Measurements from ENCODE around the gene OGFOD2.
"Not testable (repeated sequence)": the region's sequence is repeated elsewhere in the genome, so short reads cannot be mapped to it uniquely, and the experiment has no call there.

OGFOD2 gene

DNA sequence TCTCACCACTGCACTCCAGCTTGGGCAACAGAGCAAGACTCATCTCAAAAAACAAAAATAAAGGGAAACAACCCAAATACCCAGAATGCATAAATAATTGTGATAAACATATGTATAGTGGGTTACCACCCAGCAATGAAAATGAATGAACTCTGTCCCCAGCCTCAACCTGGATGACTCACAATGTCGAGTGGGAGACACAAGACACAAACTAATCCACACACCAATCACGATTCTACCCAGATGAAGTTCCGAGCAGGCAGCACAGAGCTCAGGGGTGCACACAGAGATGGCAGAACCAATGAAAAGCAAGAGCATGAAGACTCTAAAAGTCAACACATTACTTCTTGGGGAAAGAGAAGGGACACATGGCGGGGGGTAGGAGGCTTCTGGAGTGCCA is 35.9 kb upstream of the OGFOD2 start:
- Histone ChIP-seq H3K4me3 (ENCODE audit: insufficient read depth, low read depth, low read length, poor library complexity, severe bottlenecking) (no peak overlapping the region), H3K27me3 (replicated peaks; ENCODE audit: control insufficient read depth, insufficient read depth, low read length, poor library complexity, severe bottlenecking) (no peaks in the 10 kb centered on the region), H3K9me3 (ENCODE audit: control insufficient read depth, low read length) (no peaks in the 10 kb centered on the region), H3K4me1 (ENCODE audit: control insufficient read depth, insufficient read depth, low read length, poor library complexity, severe bottlenecking) (no peaks in the 10 kb centered on the region), H3K27ac (ENCODE audit: insufficient read depth, low read length, poor library complexity, severe bottlenecking) (no peak overlapping the region), H3K36me3 (ENCODE audit: control insufficient read depth, insufficient read depth, low read length) (no peaks in the 10 kb centered on the region)
- no peak for DNase-seq

DNA sequence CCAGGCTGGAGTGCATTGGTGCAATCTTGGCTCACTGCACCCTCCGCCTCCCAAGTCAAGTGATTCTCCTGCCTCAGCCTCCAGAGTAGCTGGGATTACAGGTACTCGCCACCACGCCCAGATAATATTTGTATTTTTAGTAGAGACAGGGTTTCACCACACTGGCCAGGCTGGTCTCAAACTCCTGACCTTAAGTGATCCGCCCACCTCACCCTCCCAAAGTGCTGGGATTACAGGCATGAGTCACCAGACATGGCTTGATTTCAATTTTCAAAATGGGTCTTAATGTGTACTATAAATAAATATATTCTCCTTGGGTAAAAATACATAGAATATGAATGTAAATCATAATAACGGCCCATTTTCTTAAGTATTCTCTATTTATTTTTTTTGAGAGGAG is 33.7 kb upstream of the OGFOD2 start:
- not testable (repeated sequence) for H3K27ac ChIP-seq (ENCODE audit: insufficient read depth, low read length, poor library complexity, severe bottlenecking); H3K36me3 ChIP-seq (ENCODE audit: control insufficient read depth, insufficient read depth, low read length); H3K9me3 ChIP-seq (ENCODE audit: control insufficient read depth, low read length); H3K4me3 ChIP-seq (ENCODE audit: insufficient read depth, low read depth, low read length, poor library complexity, severe bottlenecking); DNase-seq; H3K4me1 ChIP-seq (ENCODE audit: control insufficient read depth, insufficient read depth, low read length, poor library complexity, severe bottlenecking); H3K27me3 ChIP-seq (replicated peaks; ENCODE audit: control insufficient read depth, insufficient read depth, low read length, poor library complexity, severe bottlenecking)

DNA sequence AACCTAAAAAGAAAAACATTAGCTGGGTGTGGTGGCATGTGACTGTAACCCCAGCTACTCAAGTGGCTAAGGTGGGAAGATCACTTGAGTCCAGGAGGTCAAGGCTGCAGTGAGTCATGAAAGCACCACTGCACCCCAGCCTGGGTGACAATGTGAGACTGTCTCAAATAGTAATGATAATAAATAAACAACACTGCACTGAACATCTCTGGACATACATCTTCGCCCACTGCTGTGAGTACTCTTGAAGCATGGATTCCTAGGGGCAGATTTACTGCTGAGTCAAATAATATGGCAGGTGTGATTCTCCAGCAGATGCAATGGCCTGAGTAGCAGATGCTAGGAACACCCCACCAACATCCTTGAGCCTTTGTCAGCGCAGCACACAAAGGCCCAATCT is 32.4 kb upstream of the OGFOD2 start:
- Histone ChIP-seq H3K4me1 (ENCODE audit: control insufficient read depth, insufficient read depth, low read length, poor library complexity, severe bottlenecking) (peaks cover 6% of the 10 kb centered on the region), H3K36me3 (ENCODE audit: control insufficient read depth, insufficient read depth, low read length) (no peaks in the 10 kb centered on the region), H3K4me3 (ENCODE audit: insufficient read depth, low read depth, low read length, poor library complexity, severe bottlenecking) (no peak overlapping the region), H3K27me3 (replicated peaks; ENCODE audit: control insufficient read depth, insufficient read depth, low read length, poor library complexity, severe bottlenecking) (no peaks in the 10 kb centered on the region), H3K9me3 (ENCODE audit: control insufficient read depth, low read length) (no peaks in the 10 kb centered on the region), H3K27ac (ENCODE audit: insufficient read depth, low read length, poor library complexity, severe bottlenecking) (no peak overlapping the region)
- DNase-seq: no peak

DNA sequence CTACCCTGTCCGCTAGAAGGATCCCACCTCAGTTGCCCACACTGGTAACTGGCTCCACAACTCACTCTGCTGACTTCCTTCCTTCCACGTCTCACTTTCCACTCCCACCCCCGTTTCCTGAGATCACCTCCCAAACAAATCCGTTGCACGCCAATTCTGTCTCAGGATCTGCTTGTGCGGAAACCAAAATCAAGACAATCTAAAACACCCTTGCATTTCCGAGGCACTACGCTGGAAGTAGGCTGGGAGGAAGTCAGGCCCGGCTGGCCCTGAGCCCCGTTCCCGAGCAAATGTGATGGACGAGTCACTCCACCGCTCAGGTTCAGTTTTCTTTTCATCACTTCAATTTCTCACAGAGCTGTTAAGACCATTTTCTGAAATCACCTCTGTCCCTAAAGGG is 31.8 kb upstream of the OGFOD2 start:
- Histone ChIP-seq H3K27ac (ENCODE audit: insufficient read depth, low read length, poor library complexity, severe bottlenecking) (no peak overlapping the region), H3K36me3 (ENCODE audit: control insufficient read depth, insufficient read depth, low read length) (no peaks in the 10 kb centered on the region), H3K4me1 (ENCODE audit: control insufficient read depth, insufficient read depth, low read length, poor library complexity, severe bottlenecking) (peaks cover 6% of the 10 kb centered on the region), H3K9me3 (ENCODE audit: control insufficient read depth, low read length) (no peaks in the 10 kb centered on the region), H3K27me3 (replicated peaks; ENCODE audit: control insufficient read depth, insufficient read depth, low read length, poor library complexity, severe bottlenecking) (no peaks in the 10 kb centered on the region), H3K4me3 (ENCODE audit: insufficient read depth, low read depth, low read length, poor library complexity, severe bottlenecking) (no peak overlapping the region)
- DNase-seq: no peak

- peaks cover 6% of the 10 kb centered on the region for H3K4me1 ChIP-seq (ENCODE audit: control insufficient read depth, insufficient read depth, low read length, poor library complexity, severe bottlenecking)
- DNase-seq: no peak
- no peaks in the 10 kb centered on the region for H3K9me3 ChIP-seq (ENCODE audit: control insufficient read depth, low read length)
- H3K27ac ChIP-seq (ENCODE audit: insufficient read depth, low read length, poor library complexity, severe bottlenecking): no peak overlapping the region
- no peak overlapping the region for H3K4me3 ChIP-seq (ENCODE audit: insufficient read depth, low read depth, low read length, poor library complexity, severe bottlenecking)
- H3K27me3 ChIP-seq (replicated peaks; ENCODE audit: control insufficient read depth, insufficient read depth, low read length, poor library complexity, severe bottlenecking): no peaks in the 10 kb centered on the region
- no peaks in the 10 kb centered on the region for H3K36me3 ChIP-seq (ENCODE audit: control insufficient read depth, insufficient read depth, low read length)
These were observed 30.1 kb upstream of the OGFOD2 start for GRCh38 chr12:122944605-122945592.

GRCh38 chr12:122946690-122947341 is 28.2 kb upstream of the OGFOD2 start:
- DNase-seq: peak; percentile 21 to 54 (median 49)
- H3K4me1 ChIP-seq (ENCODE audit: control insufficient read depth, insufficient read depth, low read length, poor library complexity, severe bottlenecking): peaks cover 6% of the 10 kb centered on the region

DNA sequence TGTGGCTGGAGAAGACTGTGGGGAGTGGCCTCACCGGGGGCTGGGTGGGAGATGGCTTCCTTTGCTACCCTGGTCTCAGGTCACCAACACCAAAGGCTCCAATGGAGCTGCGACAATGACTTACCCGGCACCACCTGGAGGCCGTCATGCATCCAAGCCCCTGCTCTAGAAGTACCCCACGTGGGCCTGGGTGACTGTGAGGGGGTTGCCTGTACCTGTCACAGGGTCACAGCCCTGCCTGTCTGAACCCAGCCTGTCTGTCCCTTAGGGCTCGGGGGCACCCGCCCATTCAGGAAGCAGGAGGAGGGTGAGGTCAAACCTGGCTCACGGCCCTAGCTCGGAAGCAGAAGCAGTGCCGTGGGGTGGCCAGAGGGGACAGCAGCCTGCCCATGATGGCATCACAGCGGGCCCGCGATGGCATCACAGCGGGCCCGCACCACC is 27.7 kb upstream of the OGFOD2 start:
- H3K9me3 ChIP-seq (ENCODE audit: control insufficient read depth, low read length): no peaks in the 10 kb centered on the region
- H3K4me1 ChIP-seq (ENCODE audit: control insufficient read depth, insufficient read depth, low read length, poor library complexity, severe bottlenecking): peaks cover 6% of the 10 kb centered on the region
- H3K27me3 ChIP-seq (replicated peaks; ENCODE audit: control insufficient read depth, insufficient read depth, low read length, poor library complexity, severe bottlenecking): no peaks in the 10 kb centered on the region
- no peak overlapping the region for H3K4me3 ChIP-seq (ENCODE audit: insufficient read depth, low read depth, low read length, poor library complexity, severe bottlenecking)
- no peaks in the 10 kb centered on the region for H3K36me3 ChIP-seq (ENCODE audit: control insufficient read depth, insufficient read depth, low read length)
- no peak for DNase-seq
- no peak overlapping the region for H3K27ac ChIP-seq (ENCODE audit: insufficient read depth, low read length, poor library complexity, severe bottlenecking)

More at GRCh38 chr12:122946690-122947341, 28.2 kb upstream of the OGFOD2 start:
- no peaks in the 10 kb centered on the region for H3K27me3 ChIP-seq (replicated peaks; ENCODE audit: control insufficient read depth, insufficient read depth, low read length, poor library complexity, severe bottlenecking)
- no peaks in the 10 kb centered on the region for H3K9me3 ChIP-seq (ENCODE audit: control insufficient read depth, low read length)
- H3K4me3 ChIP-seq (ENCODE audit: insufficient read depth, low read depth, low read length, poor library complexity, severe bottlenecking): no peak overlapping the region
- H3K36me3 ChIP-seq (ENCODE audit: control insufficient read depth, insufficient read depth, low read length): no peaks in the 10 kb centered on the region
- no peak overlapping the region for H3K27ac ChIP-seq (ENCODE audit: insufficient read depth, low read length, poor library complexity, severe bottlenecking)

DNA sequence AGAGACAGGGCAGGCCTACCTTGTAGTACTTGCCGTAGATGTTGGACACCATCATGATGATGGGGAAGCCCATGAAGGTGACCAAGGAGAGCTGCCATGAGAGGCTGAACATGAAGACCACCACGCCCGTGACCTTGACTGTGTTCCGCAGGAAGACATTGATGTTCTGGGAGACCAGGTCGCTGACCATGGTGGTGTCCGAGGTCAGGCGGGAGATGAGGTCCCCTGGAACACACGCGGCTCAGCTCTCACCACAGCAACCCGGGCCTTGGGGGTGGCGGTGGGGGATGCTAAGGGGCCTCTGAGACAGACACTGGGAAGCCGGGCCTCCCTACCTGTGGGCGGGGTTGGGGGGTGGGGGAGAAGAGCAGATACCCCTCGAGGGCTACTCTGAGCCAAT is 26.4 kb upstream of the OGFOD2 start:
- Histone ChIP-seq H3K4me1 (ENCODE audit: control insufficient read depth, insufficient read depth, low read length, poor library complexity, severe bottlenecking) (peaks cover 6% of the 10 kb centered on the region), H3K4me3 (ENCODE audit: insufficient read depth, low read depth, low read length, poor library complexity, severe bottlenecking) (no peak overlapping the region), H3K27ac (ENCODE audit: insufficient read depth, low read length, poor library complexity, severe bottlenecking) (no peak overlapping the region), H3K27me3 (replicated peaks; ENCODE audit: control insufficient read depth, insufficient read depth, low read length, poor library complexity, severe bottlenecking) (no peaks in the 10 kb centered on the region), H3K36me3 (ENCODE audit: control insufficient read depth, insufficient read depth, low read length) (no peaks in the 10 kb centered on the region), H3K9me3 (ENCODE audit: control insufficient read depth, low read length) (no peaks in the 10 kb centered on the region)
- no peak for DNase-seq

DNA sequence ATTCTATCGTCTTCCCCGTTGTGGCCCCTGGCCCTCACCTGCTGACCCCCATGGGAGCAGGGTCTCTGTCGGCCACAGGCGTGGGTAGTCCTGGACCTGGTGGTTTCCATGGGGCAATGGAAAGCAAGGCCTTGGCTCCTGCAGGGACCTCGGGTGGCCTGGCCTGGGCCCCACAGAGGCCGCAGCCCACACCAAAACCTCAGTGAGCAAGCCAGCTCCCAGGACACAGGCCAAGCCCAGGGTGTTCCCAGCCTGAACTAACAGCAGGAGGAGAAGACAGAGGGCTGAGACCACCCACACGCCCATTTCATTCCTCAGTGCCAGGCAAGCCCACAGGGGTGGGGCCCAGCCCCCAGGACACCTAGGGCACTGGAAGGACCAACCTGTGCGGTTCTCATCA is 25.6 kb upstream of the OGFOD2 start:
- Histone ChIP-seq H3K36me3 (ENCODE audit: control insufficient read depth, insufficient read depth, low read length) (no peaks in the 10 kb centered on the region), H3K9me3 (ENCODE audit: control insufficient read depth, low read length) (no peaks in the 10 kb centered on the region), H3K4me1 (ENCODE audit: control insufficient read depth, insufficient read depth, low read length, poor library complexity, severe bottlenecking) (peaks cover 6% of the 10 kb centered on the region), H3K4me3 (ENCODE audit: insufficient read depth, low read depth, low read length, poor library complexity, severe bottlenecking) (no peak overlapping the region), H3K27ac (ENCODE audit: insufficient read depth, low read length, poor library complexity, severe bottlenecking) (no peak overlapping the region), H3K27me3 (replicated peaks; ENCODE audit: control insufficient read depth, insufficient read depth, low read length, poor library complexity, severe bottlenecking) (no peaks in the 10 kb centered on the region)
- DNase-seq: no peak
